Right ventricle myocardium superior (tissue), 1 donor: ENCODE data around the gene RNF214. TPM values are rescaled to one million over a fixed set of nuclear protein-coding genes. Genes with fewer than 3 reads are reported as not detected.

Experiments
- ATAC-seq: fragments of 200-7000 bp; cut with Tn5 transposase; one replicate; pipeline ENCODE4 v1.9.1; 2020; ENCODE audit warnings: mild to moderate bottlenecking; ENCODE audit not compliant: poor library complexity
- DNase-seq: peaks from one replicate; pipeline ENCODE4 v3.0.0-alpha.2; 2020
- intact Hi-C: fragments of 100-400 bp; cut with DNase I; formaldehyde crosslinking; loops from one replicate; pipeline ENCODE4 v1.11.2; 2022
- total RNA-seq: library from RNA; stranded (reverse); fragmentation: NEBNext Ultra II Directional; extraction: Animal tissue kit (Norgen Biotek cat#: 25700); gene quantifications from one replicate; pipeline ENCODE4 v1.2.1, GENCODE V29; 2021
- donor health status: DM: no; HTN: yes; CAD: no; lungs with severe emphysema.

RNF214 gene
- total RNA-seq, 1 donor from 2014 or later: 19.8 TPM

- DNase-seq: no peak
- intact Hi-C loops: no loop called here
Observed at GRCh38 chr11:117295438-117296137, 63.1 kb downstream of the RNF214 start.

GRCh38 chr11:117296881-117297280 lies 64.4 kb downstream of the RNF214 start:
- ATAC-seq: no peak
- intact Hi-C loops: no loop called here
- DNase-seq: no peak

More at GRCh38 chr11:117295438-117296137, 63.1 kb downstream of the RNF214 start:
- ATAC-seq: no peak

GRCh38 chr11:117298195-117298594 lies 65.7 kb downstream of the RNF214 start:
- ATAC-seq: no peak
- intact Hi-C loops: no loop called here

GRCh38 chr11:117299351-117300282 lies 67.1 kb downstream of the RNF214 start:
- ATAC-seq: peak; percentile 17
- no peak for DNase-seq
- intact Hi-C loops: no loop called here

More at GRCh38 chr11:117298195-117298594, 65.7 kb downstream of the RNF214 start:
- DNase-seq: no peak

GRCh38 chr11:117300283-117300663 lies 67.8 kb downstream of the RNF214 start:
- peak; percentile 50 for DNase-seq
- intact Hi-C loops: no loop called here

GRCh38 chr11:117300773-117301172 lies 68.3 kb downstream of the RNF214 start:
- DNase-seq: no peak
- no peak for ATAC-seq
- intact Hi-C loops: no loop called here

More at GRCh38 chr11:117300283-117300663, 67.8 kb downstream of the RNF214 start:
- peak; percentile 63 for ATAC-seq

- ATAC-seq (no peak), DNase-seq (no peak)
- intact Hi-C loops: no loop called here
Observed at GRCh38 chr11:117302228-117302627, 69.8 kb downstream of the RNF214 start.

- DNase-seq (no peak), ATAC-seq (no peak)
- intact Hi-C loops: no loop called here
Observed at GRCh38 chr11:117303101-117303500, 70.6 kb downstream of the RNF214 start.

- intact Hi-C loops: no loop called here
Observed at GRCh38 chr11:117303646-117304315, 71.3 kb downstream of the RNF214 start.

GRCh38 chr11:117305145-117305544 lies 72.7 kb downstream of the RNF214 start:
- no peak for ATAC-seq
- intact Hi-C loops: no loop called here
- no peak for DNase-seq

More at GRCh38 chr11:117303646-117304315, 71.3 kb downstream of the RNF214 start:
- no peak for DNase-seq
- no peak for ATAC-seq

- ATAC-seq (no peak), DNase-seq (no peak)
Observed at GRCh38 chr11:117309310-117309709, 76.8 kb downstream of the RNF214 start.

GRCh38 chr11:117313091-117313490 lies 80.6 kb downstream of the RNF214 start:
- intact Hi-C loops: no loop called here
- DNase-seq (no peak), ATAC-seq (no peak)

More at GRCh38 chr11:117309310-117309709, 76.8 kb downstream of the RNF214 start:
- intact Hi-C loops: no loop called here

GRCh38 chr11:117313828-117314768 lies 81.6 kb downstream of the RNF214 start:
- ATAC-seq (no peak), DNase-seq (no peak)
- intact Hi-C loops: no loop called here

GRCh38 chr11:117314840-117315239 lies 82.4 kb downstream of the RNF214 start:
- intact Hi-C loops: no loop called here
- DNase-seq (no peak), ATAC-seq (no peak)

- no peak for DNase-seq
- intact Hi-C loops: no loop called here
- peak; percentile 36 for ATAC-seq
Observed at GRCh38 chr11:117315285-117316196, 83.1 kb downstream of the RNF214 start.

GRCh38 chr11:117316197-117316961 lies 83.9 kb downstream of the RNF214 start, which contains the start of gene BACE1:
Gene BACE1, minus strand, starts transcription at chr11:117316256. Its CDS starts 461 bp downstream, at chr11:117315795.
- intact Hi-C loops: no loop called here
- peak; percentile 96 for ATAC-seq

More at GRCh38 chr11:117316197-117316961, 83.9 kb downstream of the RNF214 start, which contains the start of gene BACE1:
- DNase-seq: peak; percentile 90
